Stimulated activated CD8-positive, alpha-beta memory T cell treated with anti-CD3 and anti-CD28 coated beads, Interleukin-15, amount 100 ng/mL, for 1 hour (primary cell): Measurements from ENCODE around the gene SMYD3.
"Not testable (repeated sequence)": the region's sequence is repeated elsewhere in the genome, so short reads cannot be mapped to it uniquely, and the experiment has no call there.

Experiments
- DNase-seq: peaks from one replicate; pipeline ENCODE4 v3.0.0-alpha.2; 2020; ENCODE audit warnings: low read depth

The SMYD3 gene

DNA sequence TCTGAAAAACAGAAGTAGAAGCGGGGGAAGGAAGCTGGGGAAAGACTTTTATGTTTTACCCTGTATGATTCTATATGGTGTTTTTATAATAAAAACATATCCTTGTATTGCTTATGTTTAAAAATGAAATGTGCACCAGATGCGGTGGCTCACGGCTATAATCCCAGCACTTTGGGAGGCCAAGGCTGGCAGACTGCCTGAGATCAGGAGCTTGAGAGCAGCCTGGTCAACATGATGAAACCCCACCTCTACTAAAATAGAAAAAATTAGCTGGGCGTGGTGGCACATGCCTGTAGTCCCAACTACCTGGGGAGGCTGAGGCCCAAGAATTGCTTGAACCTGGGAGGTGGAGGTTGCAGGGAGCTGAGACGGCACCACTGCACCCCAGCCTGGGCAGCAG is 155.4 kb downstream of the SMYD3 start:
- no peak for DNase-seq

DNA sequence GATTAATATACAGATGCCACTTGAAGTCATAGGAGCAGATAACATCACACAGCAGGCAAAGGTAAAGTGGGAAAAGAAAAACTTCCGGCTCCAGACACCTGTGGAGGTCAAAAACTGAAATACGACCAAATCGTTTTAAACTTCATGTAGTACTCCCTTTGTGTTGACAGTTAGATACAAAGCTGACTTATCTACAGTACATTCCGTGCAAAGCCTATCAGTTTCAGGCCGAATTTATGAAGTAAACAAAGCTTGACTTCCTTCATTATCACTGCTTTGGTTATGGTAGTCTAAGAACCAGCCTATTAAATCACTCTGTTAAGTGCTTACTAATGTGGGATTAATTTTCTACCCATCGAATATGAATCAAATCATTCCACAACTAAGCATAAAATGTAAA is 156.3 kb downstream of the SMYD3 start:
- no peak for DNase-seq

DNA sequence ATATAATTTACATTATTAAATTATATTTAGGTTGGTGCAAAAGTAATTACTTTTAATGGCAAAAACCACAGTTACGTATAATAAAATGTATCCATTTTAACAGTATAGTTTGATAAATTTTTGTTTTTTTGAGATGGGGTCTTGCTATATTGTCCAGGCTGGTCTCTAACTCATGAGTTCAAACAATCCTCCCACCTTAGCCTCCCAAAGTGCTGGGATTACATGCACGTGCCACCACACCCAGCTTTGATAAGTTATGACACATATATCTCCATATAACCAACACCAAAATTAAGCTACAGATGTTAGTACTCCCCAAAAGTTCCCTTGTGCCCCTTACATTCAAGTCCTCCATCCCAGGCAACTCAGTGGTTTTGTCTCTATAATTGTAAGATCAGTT is 163.1 kb downstream of the SMYD3 start:
- DNase-seq: no peak

DNA sequence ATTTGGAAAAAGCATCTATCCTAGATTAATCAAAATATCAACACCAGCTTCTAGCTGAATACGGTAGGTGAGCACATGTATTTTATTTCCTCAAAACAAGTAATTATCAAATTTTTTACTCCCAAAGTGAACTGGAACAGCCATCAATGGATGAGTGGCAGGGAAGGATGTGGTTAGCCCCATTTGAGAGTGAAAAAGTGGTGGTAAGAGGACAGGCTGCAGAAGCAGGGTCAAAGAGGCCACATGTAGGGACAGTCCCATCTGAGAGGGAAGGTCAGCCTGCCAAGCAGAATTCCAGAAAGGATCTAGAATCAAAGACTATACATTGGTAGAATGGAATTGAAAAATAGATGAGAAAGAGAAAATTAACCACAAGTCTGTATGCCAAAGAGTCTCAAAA is 163.8 kb downstream of the SMYD3 start:
- no peak for DNase-seq

DNA sequence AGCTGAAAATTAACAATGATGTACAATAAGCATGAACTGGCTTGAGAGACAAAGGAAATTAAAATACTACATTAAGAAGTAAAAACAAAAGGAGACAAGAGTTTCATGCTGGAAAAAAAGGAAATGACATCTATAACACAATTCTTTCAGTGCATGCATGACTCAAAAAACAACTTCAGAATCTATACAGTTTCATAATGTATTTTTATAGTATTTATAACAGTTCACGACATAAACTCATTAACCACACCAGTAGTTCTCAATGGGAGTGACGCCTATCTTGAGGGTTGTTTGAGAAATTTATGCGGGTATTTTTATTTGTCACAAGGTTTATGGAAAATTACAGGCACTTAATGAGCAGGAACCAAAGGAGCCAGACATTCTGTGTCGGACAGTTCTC is 168.5 kb downstream of the SMYD3 start:
- no peak for DNase-seq

DNA sequence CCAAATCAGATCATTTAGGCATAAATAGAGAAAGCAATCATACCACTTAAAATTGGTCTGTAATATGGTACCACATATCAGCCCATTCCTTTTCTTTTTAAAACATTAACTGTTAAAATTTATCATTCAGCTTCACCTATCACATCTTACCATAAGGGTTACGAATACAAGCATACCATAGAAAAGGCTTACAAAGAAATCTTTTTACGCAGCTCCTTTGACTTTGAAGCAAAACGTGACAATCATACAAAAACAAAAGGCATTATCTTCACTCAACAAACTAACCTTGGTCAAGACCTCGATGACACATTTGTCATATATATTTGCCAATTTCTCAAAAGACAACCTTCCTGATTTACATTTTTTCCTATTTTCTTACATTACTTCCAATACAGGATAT is 169.0 kb downstream of the SMYD3 start:
- DNase-seq: no peak

DNA sequence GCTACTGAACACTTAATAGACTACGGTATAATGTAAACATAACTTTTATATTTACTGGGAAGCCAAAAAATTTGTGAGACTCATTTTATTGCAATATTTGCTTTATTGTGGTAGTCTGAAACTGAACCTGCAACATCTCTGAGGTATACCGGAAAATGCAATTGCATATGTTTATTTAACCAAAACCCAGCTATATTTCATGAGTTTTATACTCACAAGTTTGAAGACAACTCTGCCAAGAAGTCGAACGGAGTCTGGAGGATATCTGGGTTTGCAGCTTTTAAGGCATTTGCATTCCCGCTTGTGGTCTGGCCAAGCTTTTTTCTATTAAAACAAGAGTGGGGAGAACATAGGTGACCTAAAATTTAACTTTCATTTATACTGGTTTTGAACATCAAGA is 171.9 kb downstream of the SMYD3 start:
- DNase-seq: no peak

DNA sequence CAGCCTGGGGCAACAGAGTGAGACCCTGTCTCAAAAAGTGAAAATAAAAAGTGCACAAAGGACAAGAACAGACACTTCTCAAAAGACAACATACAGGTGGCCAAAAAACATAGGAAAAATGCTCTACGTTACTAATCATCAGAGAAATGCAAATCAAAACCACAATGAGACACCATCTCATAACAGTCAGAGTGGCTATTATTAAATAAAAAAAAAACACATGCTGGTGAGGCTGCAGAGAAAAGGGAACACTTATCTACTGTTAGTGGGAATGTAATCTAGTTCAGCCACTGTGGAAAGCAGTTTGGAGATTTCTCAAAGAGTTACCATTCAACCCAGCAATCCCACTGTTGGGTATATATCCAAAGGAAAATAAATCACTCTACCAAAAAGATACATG is 173.2 kb downstream of the SMYD3 start:
- DNase-seq: no peak

DNA sequence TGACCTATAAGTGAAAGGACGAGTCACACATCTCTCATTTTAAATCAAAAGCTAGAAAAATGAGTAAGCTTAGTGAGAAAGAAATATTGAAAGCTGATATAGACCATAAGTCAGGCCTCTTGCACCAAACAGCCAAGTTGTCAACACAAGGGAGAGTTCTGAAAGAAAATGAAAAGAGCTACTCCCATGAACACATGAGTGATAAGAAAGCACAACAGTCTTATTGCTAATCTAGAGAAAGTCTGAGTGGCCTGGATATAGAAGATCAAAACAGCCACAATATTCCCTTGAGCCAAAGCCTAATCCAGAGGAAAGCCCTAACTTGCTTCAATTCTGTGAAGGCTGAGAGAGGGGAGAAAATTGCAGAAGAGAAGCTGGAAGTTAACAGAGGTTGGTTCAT is 175.0 kb downstream of the SMYD3 start:
- DNase-seq: no peak

DNA sequence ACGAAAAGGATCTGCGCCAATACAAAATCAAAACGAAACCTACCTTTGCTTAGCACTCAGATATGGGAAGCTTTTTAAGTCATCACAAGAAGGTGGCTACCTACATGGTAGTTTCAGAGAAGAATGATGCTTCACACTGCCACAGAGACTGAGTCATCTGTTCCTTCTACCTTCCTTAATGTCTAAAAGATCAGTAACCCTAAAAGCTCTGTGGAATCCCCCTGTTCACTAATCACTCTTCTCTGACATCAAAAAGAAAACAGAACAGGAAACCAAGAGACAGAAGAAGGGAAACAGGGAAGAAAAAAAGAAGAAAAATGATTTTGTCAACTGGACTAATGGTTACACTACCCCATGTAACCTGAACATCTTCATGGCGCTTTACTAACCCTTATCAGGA is 177.2 kb downstream of the SMYD3 start:
- DNase-seq: no peak

DNA sequence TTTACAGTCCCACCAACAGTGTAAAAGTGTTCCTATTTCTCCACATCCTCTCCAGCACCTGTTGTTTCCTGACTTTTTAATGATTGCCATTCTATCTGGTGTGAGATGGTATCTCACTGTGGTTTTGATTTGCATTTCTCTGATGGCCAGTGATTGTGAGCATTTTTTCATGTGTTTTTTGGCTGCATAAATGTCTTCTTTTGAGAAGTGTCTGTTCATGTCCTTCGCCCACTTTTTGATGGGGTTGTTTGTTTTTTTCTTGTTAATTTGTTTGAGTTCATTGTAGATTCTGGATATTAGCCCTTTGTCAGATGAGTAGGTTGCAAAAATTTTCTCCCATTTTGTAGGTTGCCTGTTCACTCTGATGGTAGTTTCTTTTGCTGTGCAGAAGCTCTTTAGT is 177.8 kb downstream of the SMYD3 start:
- not testable (repeated sequence) for DNase-seq

DNA sequence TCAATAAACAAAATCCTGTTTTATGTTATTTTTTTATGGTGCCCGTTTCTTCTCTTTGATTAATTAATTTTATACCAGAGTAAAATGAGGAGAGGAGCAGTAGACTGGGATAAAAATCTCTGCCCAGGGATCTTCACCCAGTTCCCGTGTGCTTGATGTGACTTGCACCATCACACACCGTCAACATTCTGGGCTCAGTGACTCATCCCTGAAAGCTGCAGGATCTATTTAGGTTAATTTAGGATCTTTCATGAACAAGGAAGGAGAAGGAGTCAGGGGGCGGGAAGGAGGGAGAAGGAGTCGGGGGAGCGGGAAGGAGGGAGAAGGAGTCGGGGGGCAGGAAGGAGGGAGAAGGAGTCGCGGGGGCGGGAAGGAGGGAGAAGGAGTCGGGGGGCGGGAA is 182.4 kb downstream of the SMYD3 start:
- DNase-seq: no peak

DNA sequence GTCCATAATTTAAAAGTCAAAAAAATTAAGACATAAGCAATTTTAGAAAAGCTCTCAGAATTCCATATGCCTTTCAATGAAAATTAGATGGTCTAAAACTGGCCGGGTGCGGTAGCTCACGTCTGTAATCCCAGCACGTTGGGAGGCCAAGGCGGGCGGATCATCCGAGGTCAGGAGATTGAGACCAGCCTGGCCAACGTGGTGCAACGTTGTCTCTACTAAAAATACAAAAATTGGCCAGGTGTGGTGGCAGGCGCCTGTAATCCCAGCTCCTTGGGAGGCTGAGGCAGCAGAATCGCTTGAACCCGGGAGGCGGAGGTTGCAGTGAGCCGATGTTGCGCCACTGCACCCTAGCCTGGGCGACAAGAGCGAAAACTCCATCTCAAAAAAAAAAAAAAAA is 183.0 kb downstream of the SMYD3 start:
- not testable (repeated sequence) for DNase-seq

DNA sequence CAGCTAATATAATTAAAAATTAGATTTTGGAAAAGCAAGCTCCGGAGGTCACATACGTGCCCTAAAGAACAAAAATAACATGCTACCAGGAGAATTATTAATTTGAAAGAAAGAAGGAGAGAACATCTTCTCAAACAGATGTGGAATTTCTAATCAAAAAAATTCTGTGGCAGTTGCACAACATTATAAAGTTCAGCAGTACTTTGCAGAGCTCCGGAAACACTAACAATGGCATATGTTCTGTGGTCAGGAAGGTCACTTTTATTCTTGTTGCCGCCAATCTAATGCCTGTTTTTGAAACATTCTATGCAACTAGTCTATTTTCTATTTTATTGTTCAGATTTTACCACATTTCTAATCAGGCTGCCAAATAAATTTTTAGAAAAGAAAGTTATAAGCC is 186.8 kb downstream of the SMYD3 start:
- no peak for DNase-seq

DNA sequence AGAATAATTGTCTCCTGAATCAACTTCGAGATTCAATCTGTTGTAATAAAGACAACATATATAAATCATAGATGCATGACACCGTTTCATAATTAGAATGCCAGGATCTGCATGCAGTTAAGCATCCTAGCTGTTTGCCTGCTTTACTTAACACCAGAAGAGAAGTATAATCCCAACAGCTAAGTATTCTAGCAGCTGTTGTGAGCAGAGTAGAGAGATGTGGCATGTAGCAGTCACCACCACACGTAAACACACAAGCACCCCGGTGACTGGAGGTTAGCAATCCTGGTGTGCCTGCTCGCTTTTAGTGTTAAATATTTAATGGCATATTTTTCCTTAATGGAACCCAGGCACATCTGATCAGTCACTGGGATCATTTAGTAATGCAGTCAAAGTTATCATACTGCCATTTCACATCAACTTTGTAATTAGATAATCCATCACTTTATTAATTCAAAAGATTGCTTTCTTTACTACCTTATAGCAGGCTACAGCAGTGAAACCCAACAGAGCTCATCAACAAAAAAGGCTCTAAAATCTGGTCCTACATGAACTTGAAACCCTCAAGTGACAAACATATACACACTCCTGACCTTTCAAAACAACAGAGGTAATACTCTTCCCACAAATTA is 187.9 kb downstream of the SMYD3 start:
- DNase-seq: no peak

DNA sequence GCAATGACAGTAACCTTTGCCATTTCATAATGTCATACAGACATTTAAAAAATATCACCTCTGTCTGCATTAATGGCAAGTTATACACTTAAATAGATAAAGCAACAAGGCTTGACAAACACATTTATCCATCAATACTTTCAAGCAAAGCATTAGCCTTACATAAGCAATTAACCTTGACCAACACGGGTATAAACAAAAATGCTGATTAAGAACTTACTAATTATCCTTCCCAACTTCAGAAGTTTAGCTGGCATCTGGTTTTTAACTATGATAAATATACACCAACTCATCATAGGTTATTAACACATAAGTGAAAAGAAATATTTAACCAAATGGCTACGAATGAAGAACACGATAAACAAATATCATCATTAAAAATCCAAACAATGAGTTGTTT is 188.5 kb downstream of the SMYD3 start:
- no peak for DNase-seq

DNA sequence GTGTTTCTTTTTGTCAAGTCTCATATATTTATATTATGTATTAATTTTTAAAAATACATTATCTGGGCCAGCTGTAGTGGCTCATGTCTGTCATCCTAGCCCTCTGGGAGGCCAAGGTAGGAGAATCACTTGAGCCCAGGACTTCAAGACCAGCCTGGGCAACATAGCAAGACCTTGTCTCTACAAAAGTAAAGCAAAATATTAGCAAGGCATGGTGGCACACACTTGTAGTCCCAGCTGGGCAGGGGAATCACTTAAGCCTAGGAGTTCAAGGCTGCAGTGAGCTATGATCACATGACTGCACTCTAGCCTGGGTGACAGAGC is 189.1 kb downstream of the SMYD3 start:
- no peak for DNase-seq

DNA sequence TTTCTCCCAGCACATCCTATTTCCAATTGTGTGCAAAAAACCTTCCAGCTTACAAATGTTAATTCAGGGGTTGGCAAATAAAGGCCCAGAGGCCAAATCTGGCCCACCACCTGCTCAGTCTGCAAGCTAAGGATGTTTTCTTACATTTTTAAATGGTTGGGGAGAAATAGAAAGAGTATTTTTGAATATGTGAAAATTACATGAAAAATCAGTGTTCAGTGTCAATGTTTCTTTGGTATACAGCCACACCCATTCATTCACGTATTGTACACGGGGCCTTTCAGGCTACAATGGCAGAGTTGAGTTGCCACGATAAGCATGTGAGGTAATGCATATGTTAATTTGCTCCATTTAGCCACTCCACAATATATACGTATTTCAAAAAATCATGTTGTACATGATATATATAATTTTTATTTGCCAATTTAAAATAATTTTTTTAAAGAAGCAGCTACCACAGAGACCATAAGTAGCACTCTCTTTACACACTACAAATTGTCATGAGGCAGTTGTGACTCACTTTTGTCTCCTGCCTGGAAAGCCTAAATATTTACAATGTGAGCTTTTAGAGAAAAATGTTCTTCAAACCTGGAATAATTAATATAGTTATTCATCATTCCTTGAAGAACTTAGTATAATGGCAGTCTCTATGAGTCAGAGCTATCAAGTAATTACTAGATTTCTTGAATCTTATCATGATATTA is 189.6 kb downstream of the SMYD3 start:
- DNase-seq: no peak

DNA sequence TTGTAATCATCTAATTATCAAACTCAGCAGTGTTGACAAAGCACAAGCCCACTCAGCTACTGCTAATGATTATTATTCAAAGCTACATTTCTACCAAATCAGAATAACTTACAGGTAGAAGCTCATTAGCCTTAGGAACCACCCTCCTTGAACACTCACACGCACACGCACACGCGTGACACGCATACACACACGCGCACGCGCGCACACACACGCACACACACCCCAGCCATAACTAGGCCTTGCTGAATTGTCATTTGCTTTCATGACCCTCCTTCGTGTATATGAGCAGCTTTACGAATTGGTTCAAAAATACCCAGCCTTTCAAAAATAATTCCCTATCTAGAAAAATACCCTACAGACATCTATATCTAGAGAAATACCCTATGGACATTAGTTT is 195.6 kb downstream of the SMYD3 start:
- no peak for DNase-seq

DNA sequence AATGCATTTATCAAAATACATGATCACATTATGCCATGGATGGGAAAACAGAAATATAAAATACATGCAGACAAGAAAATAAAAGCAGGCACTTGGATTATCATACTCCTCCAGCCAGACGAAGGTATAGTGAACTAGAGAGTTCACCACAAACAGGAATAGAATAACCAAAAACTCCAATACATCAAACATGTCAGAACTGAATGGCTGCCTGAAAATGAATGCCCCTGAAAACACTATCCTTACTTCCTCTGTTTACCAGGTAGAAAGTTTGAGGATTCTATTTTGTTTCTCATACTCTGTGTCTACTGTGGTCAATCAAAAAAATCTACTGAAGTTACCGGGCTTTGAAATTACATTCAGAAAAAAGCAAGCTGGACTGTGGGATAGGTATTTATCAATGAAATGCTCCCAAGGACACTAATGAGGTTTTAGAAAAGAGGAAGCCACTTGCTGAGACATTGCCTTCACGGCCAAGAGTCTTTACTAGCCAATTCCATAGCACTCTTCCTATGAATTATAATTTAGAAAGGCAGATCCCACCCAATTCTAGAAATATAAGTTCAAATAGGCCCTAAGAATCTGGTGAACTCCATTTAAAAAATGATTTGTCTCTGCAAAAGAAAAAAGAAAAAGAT is 197.7 kb downstream of the SMYD3 start:
- DNase-seq: no peak

DNA sequence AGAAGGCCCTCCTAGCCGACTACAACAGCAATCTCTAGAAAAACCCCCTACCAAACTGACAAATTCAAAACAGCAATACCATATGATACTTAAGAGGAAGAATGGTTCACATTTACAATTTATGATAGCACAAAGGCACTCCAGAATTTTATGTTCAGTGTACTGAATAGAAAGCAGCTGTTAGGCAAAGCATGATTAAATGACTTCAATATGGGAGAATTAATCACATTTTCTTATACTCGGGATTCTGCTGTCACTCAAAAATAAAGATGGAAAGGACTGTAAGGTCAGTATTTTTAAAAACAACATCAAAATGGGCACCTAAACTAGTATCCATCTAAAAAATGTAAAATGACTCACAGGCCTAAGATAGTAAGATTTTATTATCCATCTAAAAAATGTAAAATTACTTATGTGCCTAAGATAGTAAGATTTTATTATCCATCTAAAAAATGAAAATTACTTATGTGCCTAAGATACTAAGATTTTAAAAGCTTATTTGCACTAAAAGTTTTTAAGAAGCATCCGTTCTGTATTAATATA is 198.5 kb downstream of the SMYD3 start:
- DNase-seq: no peak

DNA sequence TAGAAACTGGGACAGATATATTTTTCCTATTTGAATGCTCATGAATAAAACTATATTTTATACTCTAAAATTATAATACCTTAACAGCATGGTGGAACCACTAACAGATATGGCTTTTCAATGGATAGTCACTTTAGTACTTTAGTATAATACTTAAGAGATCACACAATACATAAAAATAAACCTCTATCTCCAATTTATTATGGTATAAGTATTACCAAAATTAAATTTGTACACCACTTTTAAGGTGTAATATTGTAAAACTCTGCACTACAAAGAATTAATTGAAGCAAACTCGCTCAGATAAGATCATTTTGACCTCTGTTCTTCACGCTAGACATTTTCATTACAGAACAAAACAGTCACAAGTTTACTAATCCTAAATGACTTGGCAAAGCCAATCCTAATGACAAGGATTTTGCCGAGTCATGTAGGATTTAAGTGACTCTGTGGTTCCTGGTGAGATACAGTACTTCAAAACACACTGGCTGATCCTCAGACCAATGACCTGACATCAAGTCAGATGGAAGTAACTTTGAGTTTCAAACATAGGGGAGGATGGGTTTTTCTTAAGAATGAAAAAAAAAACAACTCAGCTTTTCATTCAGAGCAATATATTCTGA is 200.6 kb downstream of the SMYD3 start:
- no peak for DNase-seq
